ENCODE measurements around the gene CAT.

CAT gene

DNA sequence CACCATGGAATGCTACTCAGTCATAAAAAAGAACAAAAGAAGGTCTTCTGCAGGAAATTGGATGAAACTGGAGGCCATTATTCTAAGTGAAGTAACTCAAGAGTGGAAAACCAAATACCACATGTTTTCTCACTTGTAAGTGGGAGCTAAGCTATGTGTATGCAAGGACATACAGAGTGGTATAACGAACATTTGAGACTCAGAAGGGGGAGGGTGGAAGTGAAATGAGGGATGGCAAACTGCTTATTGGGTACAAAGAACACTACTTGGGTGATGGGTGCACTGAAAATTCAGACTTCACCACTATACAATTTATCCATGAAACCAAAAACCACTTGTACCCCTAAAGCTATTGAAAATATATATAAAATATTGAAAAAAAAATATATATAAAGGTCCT lies 13.4 kb upstream of the CAT start:
- Histone ChIP-seq H4K20me1 (ENCODE audit: low read depth, low read length) (no peaks in the 10 kb centered on the region), H3K9ac (ENCODE audit: low read length) (no peak overlapping the region), H3K4me3 (ENCODE audit: insufficient read depth, low read length, poor library complexity, severe bottlenecking) (no peak overlapping the region), H3K9me3 (ENCODE audit: insufficient read depth, low read length) (no peaks in the 10 kb centered on the region), H3F3A (ENCODE audit: insufficient read depth) (no peaks in the 10 kb centered on the region), H3K4me2 (ENCODE audit: low read depth, low read length, poor library complexity, severe bottlenecking) (no peak overlapping the region), H2AFZ (ENCODE audit: low read depth, low read length, severe bottlenecking) (no peak overlapping the region), H3K79me2 (ENCODE audit: insufficient read depth, low read length) (no peaks in the 10 kb centered on the region), H3K36me3 (ENCODE audit: low read length) (no peaks in the 10 kb centered on the region), H3K27ac (ENCODE audit: low read depth, low read length) (no peak overlapping the region), H3K9me2 (replicated peaks; ENCODE audit: insufficient read depth, low read length) (no peaks in the 10 kb centered on the region), H3K27me3 (ENCODE audit: low read length) (no peaks in the 10 kb centered on the region)
- TF ChIP-seq, protein P1, sequence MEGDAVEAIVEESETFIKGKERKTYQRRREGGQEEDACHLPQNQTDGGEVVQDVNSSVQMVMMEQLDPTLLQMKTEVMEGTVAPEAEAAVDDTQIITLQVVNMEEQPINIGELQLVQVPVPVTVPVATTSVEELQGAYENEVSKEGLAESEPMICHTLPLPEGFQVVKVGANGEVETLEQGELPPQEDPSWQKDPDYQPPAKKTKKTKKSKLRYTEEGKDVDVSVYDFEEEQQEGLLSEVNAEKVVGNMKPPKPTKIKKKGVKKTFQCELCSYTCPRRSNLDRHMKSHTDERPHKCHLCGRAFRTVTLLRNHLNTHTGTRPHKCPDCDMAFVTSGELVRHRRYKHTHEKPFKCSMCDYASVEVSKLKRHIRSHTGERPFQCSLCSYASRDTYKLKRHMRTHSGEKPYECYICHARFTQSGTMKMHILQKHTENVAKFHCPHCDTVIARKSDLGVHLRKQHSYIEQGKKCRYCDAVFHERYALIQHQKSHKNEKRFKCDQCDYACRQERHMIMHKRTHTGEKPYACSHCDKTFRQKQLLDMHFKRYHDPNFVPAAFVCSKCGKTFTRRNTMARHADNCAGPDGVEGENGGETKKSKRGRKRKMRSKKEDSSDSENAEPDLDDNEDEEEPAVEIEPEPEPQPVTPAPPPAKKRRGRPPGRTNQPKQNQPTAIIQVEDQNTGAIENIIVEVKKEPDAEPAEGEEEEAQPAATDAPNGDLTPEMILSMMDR (IDR thresholded peaks at IDR 0.05; ENCODE audit: insufficient read depth, low read length, poor library complexity, severe bottlenecking), result no peak
- TF ChIP-seq EZH2phosphoT487 (conservative IDR thresholded peaks at IDR 0.05; ENCODE audit: low read length), result no peak

DNA sequence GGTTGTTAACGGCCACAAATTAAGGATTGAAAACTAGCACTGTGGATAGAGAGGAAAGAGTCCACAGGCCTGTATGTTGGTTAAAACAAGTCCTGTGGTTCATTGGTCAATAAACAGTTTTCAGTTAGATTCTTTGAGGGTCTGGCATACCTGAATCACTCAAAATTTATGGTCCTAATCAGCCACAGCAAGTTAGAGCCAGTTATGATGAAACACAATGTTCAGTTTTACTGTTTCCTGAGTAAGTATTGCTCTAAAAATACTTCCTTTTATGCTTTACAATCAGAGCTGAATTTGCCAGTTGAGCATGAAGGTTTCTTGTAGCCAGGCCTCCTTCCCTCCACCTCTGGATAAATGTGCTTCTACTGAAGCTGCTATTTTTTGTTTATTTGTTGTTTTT lies 12.9 kb upstream of the CAT start:
- H3K9me2 ChIP-seq (replicated peaks; ENCODE audit: insufficient read depth, low read length), result no peaks in the 10 kb centered on the region
- no peaks in the 10 kb centered on the region for H3K9me3 ChIP-seq (ENCODE audit: insufficient read depth, low read length)
- no peak overlapping the region for H3K9ac ChIP-seq (ENCODE audit: low read length)
- H3K4me3 ChIP-seq (ENCODE audit: insufficient read depth, low read length, poor library complexity, severe bottlenecking), result no peak overlapping the region
- no peaks in the 10 kb centered on the region for H3F3A ChIP-seq (ENCODE audit: insufficient read depth)
- H3K27ac ChIP-seq (ENCODE audit: low read depth, low read length), result no peak overlapping the region
- H2AFZ ChIP-seq (ENCODE audit: low read depth, low read length, severe bottlenecking), result no peak overlapping the region
- no peaks in the 10 kb centered on the region for H3K79me2 ChIP-seq (ENCODE audit: insufficient read depth, low read length)
- H4K20me1 ChIP-seq (ENCODE audit: low read depth, low read length), result no peaks in the 10 kb centered on the region
- H3K27me3 ChIP-seq (ENCODE audit: low read length), result no peaks in the 10 kb centered on the region
- TF ChIP-seq EZH2phosphoT487 (conservative IDR thresholded peaks at IDR 0.05; ENCODE audit: low read length), result no peak
- TF ChIP-seq, protein P1 (IDR thresholded peaks at IDR 0.05; ENCODE audit: insufficient read depth, low read length, poor library complexity, severe bottlenecking), result no peak
- H3K36me3 ChIP-seq (ENCODE audit: low read length), result no peaks in the 10 kb centered on the region
- no peak overlapping the region for H3K4me2 ChIP-seq (ENCODE audit: low read depth, low read length, poor library complexity, severe bottlenecking)

DNA sequence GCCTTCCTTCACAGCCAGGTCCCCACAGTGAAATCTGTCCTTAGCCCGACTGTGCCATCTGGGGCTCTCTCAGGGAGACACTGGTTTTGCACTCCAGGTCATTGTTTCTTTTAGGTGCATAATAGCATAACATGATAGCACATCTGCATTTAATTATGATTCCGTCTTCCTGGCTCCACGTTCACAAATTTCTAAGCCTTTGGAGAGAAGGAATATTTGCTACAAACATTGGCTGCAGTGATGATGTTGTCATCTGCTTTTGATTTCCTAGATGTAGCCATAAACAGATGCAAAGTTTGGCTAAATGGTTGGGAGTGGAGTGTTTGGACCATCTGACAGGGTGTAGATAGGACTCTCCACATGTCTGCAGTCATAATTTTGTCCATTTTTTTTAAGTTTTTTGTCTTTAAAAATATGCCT lies 12.0 kb upstream of the CAT start:
- no peak overlapping the region for H2AFZ ChIP-seq (ENCODE audit: low read depth, low read length, severe bottlenecking)
- no peaks in the 10 kb centered on the region for H3K9me3 ChIP-seq (ENCODE audit: insufficient read depth, low read length)
- H3K79me2 ChIP-seq (ENCODE audit: insufficient read depth, low read length), result no peaks in the 10 kb centered on the region
- no peaks in the 10 kb centered on the region for H3K9me2 ChIP-seq (replicated peaks; ENCODE audit: insufficient read depth, low read length)
- no peak overlapping the region for H3K4me3 ChIP-seq (ENCODE audit: insufficient read depth, low read length, poor library complexity, severe bottlenecking)
- no peak for TF ChIP-seq EZH2phosphoT487 (conservative IDR thresholded peaks at IDR 0.05; ENCODE audit: low read length)
- TF ChIP-seq, protein P1 (IDR thresholded peaks at IDR 0.05; ENCODE audit: insufficient read depth, low read length, poor library complexity, severe bottlenecking), result no peak
- no peaks in the 10 kb centered on the region for H4K20me1 ChIP-seq (ENCODE audit: low read depth, low read length)
- H3K27ac ChIP-seq (ENCODE audit: low read depth, low read length), result no peak overlapping the region
- H3K4me2 ChIP-seq (ENCODE audit: low read depth, low read length, poor library complexity, severe bottlenecking), result no peak overlapping the region
- H3K27me3 ChIP-seq (ENCODE audit: low read length), result no peaks in the 10 kb centered on the region
- no peaks in the 10 kb centered on the region for H3F3A ChIP-seq (ENCODE audit: insufficient read depth)
- no peaks in the 10 kb centered on the region for H3K36me3 ChIP-seq (ENCODE audit: low read length)
- H3K9ac ChIP-seq (ENCODE audit: low read length), result no peak overlapping the region
